Liver (tissue), 3 donors: ENCODE measurements around the gene ANO8.
"Not testable (repeated sequence)": the region's sequence is repeated elsewhere in the genome, so short reads cannot be mapped to it uniquely, and the experiment has no call there.

Source experiments
- CTCF ChIP-seq: fragments of 150-350 bp; IDR thresholded peaks from 2 replicates; pipeline ENCODE4 v1.5.1; 2017; ENCODE audit warnings: improper control_type of control experiment, low read depth, low read length; ENCODE audit not compliant: missing input control
- EGR1 ChIP-seq, 2 donors: IDR thresholded peaks; 2 replicates each; pipeline ENCODE4 v1.6.1; 2016 to 2018; ENCODE audit warnings: antibody characterized with exemption in 2 of 2, low read depth in 2 of 2
- GABPA ChIP-seq, 2 donors: IDR thresholded peaks in 1 of 2; conservative IDR thresholded peaks in 1 of 2; 2 replicates each; pipeline ENCODE4 v1.6.1; 2016; ENCODE audit warnings: antibody characterized with exemption in 2 of 2, mild to moderate bottlenecking in 1 of 2, moderate library complexity in 1 of 2
- HNF4G ChIP-seq: IDR thresholded peaks from 2 replicates; pipeline ENCODE4 v1.6.1; 2016; ENCODE audit warnings: antibody characterized with exemption
- MAX ChIP-seq: IDR thresholded peaks from 2 replicates; pipeline ENCODE4 v1.6.1; 2016; ENCODE audit warnings: antibody characterized with exemption
- NR2F2 ChIP-seq: IDR thresholded peaks from 2 replicates; pipeline ENCODE4 v1.6.1; 2016; ENCODE audit warnings: antibody characterized with exemption
- RAD21 ChIP-seq, 2 donors: IDR thresholded peaks; 2 replicates each; pipeline ENCODE4 v1.6.1; 2016; ENCODE audit warnings: antibody characterized with exemption in 2 of 2, mild to moderate bottlenecking in 2 of 2
- REST ChIP-seq: IDR thresholded peaks from 2 replicates; pipeline ENCODE4 v1.6.1; 2016; ENCODE audit warnings: antibody characterized with exemption, mild to moderate bottlenecking
- TAF1 ChIP-seq: conservative IDR thresholded peaks from 2 replicates; pipeline ENCODE4 v1.6.1; 2016; ENCODE audit warnings: antibody characterized with exemption, mild to moderate bottlenecking
- YY1 ChIP-seq: IDR thresholded peaks from 2 replicates; pipeline ENCODE4 v1.6.1; 2016; ENCODE audit warnings: antibody characterized with exemption, mild to moderate bottlenecking
- donor health status: healthy.
- donor health status: healthy.

GRCh38 chr19:17363852-17364605 is 29.4 kb upstream of the ANO8 start:
- TF ChIP-seq MAX; NR2F2; CTCF; TAF1; GABPA (IDR thresholded peaks at IDR 0.05 in 1 of 2, conservative IDR thresholded peaks at IDR 0.05 in 1 of 2); EGR1 (IDR thresholded peaks at IDR 0.05; ENCODE audit: low read depth in 2 of 2); REST; RAD21 (IDR thresholded peaks at IDR 0.05); HNF4G; YY1: not testable (repeated sequence)
